ENCODE data around the gene FANCI.

Gene FANCI

DNA sequence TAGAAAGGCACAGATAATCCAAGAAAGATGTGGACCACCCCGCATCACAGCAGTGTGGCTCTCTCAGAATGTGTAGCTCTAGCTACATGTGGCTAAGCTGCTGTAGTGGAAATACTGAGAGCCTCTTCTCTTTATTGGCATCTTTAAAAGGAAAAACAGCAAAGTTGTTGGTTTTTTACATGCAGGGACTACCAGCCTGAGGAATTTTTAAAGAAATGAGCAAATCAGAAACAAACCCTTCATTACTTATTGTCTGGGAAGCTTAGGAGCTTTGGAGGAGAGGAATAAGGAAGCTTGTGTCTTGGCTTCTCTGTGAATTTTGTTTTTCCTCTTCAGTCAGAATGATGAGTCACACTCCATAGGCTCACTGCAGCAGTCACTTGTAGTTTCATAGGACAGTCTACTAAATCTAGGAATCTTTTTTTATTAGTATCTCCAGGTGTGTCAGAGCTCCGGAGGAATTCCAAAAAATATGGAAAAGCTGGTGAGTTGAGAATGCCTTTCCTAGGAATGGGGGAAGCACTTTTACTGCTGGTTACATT is 63.3 kb downstream of the FANCI start:
- DNase-seq (ENCODE audit: low read depth in 2 of 2): no peak

DNA sequence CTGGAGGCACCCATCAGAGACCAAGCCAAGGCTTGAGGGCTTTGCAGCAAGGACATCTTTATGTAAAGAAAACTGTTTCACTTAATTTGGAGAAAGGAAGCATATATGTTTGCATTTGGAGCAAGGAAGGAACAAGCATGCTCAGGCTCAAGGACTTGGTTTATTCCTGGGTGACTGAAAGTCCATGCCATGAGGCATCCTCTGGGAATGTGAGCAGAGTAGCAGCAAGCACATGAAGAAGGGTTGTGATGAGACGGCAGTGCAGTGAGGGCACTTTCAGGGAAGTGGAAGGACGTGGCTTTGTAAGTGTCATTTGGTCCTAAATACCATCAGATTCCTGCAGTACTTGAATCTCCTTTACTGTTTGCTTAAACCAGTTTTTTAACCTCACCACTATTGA is 64.0 kb downstream of the FANCI start:
- no peak for DNase-seq (ENCODE audit: low read depth in 2 of 2)

DNA sequence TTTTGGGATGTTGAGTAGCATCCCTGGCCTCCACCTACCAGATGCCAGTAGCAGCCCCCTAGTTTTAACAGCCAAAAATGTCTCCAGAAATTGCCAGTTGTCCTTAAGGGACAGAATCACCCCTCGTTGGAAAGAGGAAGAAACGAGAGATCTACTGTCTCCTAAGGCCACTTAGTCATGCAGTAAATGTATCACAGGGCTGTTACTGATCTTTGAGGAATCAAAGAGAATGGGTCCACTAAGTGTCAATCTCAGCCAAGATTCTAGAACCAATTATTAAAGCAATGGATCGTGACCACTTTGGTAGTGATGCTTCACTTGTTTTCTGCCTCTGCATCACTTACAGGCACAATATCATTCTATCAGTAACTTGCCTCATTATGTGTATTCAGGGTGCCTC is 64.5 kb downstream of the FANCI start:
- DNase-seq (ENCODE audit: low read depth in 2 of 2): no peak

DNA sequence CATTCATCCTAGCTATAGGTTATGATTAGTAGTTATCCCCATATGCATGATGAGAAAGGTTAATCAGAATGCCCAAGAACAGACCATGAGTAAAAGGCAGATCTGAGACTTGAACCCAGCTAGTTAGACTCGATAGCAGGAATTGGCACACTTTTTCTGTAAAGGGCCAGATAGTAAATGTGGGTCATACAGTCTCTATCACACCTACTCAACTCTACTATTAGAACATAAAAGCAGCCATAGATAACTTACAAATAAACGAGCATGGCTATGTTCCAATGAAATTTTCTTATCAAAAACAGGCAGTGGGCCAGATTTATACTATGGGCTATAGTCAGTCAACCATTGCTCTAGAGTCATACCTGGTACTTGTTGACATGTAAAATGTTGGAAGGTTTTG is 66.2 kb downstream of the FANCI start:
- DNase-seq (ENCODE audit: low read depth in 2 of 2): no peak

DNA sequence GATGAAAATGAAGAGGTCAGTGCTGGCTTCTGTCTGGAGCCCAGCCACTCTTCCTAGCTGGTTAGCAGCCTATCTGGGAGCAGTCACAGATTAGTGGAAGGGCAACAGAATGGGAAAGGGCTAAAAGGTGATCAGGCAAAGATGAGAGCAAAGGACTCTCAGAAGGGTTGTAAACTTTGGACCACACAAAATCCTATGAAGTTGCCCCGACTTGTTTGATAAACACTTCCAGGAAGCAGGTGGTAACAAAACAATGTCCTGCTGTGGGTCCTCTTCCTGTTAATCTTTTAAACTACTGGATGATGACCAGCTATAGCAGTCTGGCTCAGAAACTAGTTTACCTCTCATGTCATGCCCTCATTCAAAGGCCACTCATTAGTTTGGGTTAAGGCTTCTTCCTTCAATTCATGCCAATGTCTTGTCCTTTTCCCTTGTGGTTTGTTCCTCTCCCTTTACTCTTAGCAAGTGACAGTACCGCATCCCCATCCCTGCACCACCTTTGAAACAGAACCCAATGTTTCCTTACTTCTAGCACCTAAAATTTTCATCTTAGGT is 71.7 kb downstream of the FANCI start:
- no peak for DNase-seq (ENCODE audit: low read depth in 2 of 2)

DNA sequence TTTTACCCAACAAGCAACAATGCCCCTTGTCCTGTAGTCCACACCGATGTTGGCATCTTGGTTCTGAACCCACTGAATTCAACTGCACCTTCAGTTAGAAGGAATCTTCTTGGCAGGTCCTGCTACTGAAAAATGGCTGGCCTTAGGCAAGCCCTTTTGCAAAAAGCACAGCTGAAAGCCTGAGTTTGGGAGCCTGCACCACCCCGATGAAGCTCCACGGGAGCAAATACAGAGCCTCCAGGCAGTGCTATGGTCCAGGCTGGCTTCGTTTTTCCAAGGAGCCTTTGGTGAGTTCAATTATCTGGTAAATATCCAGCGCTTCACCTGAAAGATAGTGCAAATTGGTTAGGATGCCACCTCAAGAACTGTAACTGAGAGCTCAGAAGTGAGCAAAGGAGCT is 72.7 kb downstream of the FANCI start:
- DNase-seq (ENCODE audit: low read depth in 2 of 2): no peak

DNA sequence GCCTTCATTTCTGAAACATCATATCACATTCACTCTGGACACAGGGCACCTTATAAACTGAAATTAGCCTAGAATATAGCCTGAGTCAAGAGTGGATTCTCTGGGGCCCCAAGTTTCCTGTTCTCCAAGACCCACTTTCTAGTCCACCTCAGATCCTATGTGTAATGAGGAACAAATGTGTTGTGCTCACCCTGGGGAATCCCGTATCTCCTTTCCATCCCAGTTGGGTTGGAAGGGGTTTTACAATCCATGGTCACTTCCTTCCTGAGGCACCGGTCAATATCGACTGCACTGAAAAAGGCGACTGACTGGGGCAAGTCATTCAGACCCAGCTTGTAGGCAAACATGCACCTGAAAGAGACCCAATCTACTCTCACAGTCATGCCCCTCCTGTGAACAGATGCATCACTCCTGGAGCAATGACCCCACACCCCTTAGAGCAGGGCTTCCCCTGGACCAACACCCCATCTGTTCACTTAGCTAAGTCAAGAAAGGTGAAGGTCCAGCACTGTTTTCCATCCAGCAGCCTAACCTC is 73.5 kb downstream of the FANCI start:
- DNase-seq (ENCODE audit: low read depth in 2 of 2): no peak

DNA sequence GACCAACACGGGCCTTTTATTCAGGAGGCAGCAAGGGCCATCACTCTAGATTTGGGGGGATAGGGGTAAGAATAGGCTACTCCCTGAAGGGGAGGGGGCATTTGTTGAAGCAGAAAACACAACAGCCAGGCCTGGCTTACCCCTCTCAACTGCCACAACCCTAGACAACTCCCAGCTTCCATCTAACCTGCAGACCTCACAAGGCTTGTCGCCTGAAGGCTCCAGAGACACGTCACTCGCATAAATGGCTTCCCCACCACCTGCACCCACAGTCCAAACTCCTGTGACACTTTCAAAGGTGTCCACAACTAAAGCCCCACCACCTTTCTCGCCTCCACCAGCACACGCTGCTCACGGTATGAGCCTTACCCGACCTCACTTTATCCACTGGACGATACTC is 75.9 kb downstream of the FANCI start:
- DNase-seq (ENCODE audit: low read depth in 2 of 2): no peak

DNA sequence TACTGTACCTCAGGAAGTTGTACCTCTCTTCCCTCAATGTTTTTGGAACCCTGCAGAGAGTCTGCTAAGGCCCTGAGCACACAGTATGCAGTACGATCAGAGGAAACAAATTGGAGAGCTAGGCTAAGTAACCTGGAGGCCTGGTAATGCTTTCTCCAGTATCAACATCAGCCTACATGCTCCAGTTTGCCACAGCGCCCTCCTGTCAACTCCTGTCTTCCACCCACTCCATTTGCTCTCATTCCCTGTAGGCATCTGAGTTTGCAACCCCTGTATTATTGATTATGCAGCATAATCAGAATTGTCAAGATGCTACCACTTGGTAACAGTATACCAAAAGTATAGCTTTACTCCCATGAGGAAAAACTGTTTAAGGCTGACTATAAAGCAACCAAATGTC is 76.4 kb downstream of the FANCI start:
- no peak for DNase-seq (ENCODE audit: low read depth in 2 of 2)

DNA sequence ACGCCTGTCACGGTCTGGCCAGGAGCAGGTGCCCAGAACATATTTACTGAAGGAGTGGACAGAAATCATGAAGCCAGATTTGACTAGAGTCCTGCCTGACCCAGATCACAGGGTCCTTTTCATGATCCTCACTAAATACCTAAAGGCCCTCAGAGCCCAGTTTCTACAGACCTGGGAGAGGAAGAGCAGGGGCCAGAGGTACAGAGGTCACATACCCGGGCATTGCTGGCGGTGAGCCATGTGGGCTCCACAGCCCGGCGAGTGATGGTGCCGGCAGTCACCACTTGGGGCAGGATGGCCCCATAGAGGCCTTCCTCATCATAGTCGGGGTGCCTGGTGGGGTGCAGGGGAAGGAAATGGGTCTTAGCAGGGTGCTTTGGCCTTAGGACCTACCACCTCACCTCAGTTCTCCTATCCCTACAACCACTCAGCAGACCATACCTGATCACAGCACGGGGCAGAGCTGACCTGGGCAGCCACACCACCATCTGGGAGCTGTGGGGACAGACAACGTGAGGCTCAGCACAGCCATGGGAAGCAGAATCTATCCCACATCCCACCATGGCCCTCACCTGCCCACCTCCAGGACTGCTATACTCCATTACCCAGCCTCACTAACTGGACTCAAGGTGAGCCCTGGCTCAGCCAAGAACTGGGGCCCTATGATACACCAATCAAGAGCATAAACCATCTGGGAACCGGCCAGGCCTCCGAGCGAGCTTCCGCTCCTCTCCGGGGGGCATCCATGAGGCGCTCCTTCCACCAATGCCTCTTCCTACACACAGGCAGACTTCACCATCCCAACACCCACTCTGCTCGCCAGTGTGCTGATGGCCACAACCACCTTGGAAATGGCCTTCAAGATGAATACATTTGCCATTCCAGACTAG is 78.0 kb downstream of the FANCI start:
- no peak for DNase-seq (ENCODE audit: low read depth in 2 of 2)

DNA sequence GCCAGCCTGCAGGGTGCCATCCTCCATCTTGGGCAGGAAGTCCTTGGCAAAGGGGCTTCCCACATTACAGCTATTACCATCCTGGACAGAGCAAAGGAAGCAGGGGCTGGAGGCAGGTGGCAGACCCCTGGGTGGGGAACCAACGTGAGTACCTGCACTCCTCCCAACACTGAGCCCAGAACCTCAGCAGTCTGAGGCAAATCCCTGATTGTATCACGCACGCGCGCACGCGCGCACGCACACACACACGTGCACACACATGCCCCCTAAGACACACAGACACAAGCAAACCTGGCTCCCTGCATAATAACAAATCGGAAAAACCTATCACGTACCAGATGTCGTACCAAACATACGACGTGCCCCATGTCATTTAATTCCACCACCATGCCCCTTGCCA is 79.0 kb downstream of the FANCI start:
- DNase-seq (ENCODE audit: low read depth in 2 of 2): no peak

DNA sequence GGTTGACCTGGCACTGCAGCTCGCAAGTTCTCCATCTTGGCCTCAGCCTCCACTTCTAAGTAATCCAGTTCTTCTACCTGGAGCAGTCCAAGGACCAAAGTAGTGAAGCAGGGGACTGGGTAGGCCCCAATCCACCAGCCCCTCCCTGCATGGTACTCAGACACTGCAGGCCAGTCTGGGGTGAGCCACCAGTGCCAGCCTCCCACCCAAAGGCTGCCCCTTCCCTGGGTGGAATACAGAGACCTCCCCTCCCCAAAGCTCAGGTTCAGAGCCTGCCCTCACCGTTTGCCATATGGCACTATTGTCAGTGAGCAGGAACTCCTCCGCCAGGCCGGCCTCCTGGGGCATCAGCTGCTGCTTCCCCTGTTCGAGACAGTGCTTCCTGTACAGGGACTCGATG is 80.0 kb downstream of the FANCI start:
- DNase-seq (ENCODE audit: low read depth in 2 of 2): no peak

DNA sequence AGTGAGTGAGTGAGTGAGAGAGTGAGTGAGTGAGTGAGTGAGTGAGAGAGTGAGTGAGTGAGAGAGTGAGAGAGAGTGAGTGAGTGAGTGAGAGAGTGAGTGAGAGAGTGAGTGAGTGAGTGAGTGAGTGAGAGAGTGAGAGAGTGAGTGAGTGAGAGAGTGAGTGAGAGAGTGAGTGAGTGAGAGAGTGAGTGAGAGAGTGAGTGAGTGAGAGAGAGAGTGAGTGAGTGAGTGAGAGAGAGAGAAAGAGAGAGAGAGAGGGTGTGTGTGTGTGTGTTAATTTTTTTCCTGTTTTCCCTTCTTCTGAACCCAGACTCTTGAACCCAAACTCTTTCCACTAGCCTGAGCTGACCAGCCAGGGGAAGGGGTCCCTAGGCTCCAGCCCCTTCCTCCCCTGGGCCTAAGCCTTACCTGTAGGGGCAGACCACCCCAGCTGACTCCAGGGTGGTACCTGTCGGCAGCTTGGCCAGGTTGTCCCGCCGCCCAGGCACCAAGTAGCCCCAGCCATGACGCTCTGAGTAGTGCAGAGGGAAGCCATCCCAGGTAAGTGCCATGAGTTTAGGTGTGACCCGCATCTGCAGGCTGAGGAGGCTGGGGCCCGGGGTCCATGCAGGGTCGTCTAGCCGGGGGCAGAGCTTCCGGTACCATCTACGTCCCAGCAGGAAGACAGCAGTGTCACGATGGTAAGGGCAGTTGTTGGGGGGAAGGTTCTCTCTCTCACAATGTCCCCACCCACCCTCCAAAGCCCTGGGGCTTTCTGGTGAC is 81.4 kb downstream of the FANCI start:
- no peak for DNase-seq (ENCODE audit: low read depth in 2 of 2)

DNA sequence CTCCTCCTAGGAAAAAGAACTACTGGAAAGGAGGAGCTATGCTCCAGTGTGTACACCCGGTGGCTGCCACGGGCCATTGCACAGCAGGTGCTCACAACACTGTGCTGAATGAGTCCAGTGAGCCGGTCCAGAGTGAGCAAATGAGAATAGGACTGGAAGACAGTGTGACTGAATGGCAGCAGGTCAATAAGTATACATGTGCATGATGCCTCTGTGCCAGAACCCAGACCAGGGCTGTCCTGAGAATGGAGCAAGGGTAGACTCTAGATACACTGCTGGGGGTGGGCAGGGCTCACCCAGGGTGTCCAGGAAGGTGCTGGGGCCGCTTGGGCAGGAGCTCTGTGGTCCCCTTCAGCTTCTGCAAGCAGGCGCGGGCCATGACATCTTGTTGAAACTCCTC is 82.5 kb downstream of the FANCI start:
- DNase-seq (ENCODE audit: low read depth in 2 of 2): no peak

DNA sequence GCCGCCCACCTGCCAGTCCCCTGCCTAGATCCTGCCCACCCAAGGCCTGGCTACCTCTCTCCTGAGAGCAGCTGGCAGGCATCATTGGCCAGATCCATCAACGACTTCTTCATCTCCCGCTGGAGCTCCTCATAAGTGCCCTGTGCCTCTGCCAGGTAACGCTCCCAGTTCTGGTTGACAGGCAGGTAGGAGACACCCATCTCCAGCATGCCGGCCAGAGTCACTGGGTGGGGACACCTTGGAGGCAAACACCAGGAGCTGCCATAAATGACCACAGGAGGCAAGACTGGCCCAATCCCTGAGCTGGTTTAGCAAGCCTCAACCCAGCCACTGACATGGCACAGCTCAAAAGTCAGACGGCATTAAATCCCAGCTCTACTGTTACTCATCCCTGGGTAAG is 83.3 kb downstream of the FANCI start:
- no peak for DNase-seq (ENCODE audit: low read depth in 2 of 2)

DNA sequence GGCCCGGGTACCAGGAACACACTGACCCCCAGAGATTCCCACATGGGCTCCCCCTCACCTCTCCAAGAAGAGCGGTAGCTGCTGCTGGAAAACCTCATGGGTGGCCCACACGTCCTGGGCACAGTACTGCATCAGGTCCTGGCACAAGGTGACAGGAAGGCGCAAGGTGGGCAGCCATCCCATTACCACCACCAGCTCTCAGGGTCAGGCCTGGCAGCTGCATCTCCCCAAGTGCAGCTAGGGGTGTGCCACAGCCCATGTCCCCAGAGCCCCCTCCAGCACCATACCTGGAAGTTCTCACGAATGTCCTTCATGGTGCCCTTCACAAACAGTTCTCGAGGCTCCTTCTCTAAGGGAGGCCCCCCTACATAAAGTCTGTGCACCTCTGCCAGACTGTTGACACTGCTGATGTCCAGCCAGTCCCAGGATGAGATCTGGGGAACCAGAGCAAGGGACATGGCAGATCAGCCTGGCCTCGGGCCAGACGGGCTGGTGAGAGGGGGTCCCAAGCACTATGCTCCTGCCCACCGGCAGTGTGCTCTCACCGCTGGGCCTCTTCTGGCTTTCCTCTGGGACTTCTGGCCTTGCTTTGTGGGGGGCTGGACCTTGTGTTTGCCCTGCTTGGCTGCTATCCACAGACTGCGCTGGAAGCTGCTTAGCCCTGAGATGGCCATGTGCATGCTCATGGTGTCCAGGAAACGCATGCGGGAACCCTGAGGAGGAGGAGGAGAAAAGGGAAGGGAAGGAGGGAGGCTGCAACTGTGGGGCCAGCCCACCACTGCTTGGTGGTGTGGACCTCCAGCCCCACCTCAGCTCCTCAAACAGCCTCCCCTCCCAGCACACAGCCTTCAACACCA is 84.8 kb downstream of the FANCI start:
- no peak for DNase-seq (ENCODE audit: low read depth in 2 of 2)

DNA sequence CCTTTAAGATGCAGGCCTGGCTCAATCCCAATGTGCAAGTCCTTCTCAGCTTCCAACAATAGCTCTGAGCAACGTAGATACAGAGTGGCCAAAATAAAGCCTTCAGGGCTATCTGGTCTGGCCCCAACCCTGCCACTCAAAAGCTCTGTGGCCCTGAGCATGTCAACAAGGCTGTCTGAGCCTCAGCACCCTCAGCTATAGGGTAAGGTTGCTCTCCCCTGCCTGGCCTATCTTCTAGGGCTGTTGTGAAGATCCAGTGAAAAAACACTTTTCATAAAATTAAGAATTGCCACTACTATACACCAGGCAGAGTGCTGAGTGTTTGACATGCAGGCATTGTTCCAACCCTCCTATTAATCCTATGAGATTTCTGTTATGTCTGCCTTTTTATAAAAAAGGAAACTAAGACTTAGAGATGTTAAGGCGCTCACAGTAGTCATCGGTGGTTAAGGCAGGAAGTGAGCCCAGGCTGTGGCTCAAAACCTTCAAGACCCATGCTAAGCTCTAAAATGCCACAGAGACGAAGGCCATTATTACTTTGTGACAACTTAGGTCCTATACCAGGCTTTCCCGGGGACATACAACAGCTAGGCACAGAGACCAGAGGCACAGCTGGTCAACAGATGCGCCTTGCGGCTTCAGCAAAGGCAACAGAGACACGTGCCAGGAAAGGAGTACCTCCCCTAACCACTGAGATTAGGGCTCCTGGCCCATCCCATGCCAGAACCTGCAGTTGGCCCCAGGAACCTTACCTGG is 85.7 kb downstream of the FANCI start:
- no peak for DNase-seq (ENCODE audit: low read depth in 2 of 2)

DNA sequence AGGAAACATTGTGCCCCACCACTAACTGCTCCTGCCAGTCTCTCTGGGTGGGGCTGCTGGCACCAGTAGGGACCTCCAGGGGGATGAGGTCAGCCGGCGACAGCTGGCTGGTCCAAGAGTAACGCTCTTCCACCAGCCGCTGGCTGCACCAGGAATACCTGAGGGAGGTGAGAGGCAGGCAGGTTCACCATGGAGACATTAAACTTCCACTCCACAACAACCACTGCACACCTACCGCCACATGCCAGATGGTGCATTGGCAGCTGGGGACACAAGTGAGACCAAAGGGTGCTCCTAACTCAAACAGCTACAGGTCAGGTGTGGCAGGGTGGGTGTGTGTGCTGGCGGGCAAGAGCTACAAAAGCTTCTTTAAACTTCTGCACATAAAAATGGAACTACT is 86.3 kb downstream of the FANCI start:
- DNase-seq (ENCODE audit: low read depth in 2 of 2): no peak

DNA sequence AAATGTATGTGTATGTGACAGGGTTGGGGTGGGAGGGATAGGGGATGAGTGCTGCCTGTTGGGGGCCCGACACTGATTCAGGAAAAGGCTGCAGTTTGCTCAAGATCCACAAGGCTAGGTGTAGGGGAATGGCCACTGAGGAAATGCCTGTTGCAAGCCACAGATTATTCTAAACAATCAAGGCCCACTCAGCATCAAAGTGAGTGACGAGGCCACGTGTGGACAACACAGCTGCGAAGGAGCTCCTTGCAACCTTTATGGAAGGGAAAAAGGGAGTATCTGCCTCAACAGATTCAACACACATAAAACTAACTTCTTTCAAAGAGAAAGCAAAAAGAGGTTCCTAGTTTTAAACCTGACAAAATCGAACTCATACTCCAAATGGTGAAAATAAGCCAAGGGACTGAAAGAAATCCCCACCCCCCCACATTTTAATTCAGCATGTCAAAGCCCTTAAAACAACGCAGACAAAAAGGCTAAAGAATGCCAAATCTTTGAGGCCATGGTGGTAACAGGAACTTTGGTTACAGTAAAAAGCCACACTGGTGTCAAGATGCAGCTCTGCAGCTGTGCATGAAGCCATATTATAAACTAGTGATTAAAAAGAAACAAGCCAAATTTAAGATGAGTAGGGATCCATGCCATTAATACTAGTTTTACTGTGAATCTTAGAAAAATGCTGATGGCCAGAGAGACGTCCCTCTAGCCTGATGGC is 87.3 kb downstream of the FANCI start:
- no peak for DNase-seq (ENCODE audit: low read depth in 2 of 2)

DNA sequence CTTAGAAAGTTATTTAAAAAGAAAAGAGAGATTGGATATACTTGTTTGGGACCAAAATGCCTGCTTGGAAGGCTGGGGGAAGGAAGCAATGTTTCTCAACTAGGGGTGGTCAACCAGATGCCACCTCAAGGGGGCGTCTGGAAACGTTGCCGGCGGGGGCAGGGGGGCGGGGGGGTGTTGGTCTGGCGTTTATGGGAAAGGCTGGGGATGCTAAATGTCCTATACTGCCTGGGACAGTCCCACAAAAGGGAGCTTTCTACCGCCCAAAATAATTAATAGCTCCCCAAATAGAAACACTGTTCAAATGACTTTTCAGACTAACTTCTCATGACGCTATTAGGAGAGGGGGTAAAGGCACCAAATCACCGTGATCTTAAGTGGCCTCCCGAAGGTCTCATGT is 88.7 kb downstream of the FANCI start:
- no peak for DNase-seq (ENCODE audit: low read depth in 2 of 2)
